ENCODE results near the gene EOLA2.

- TF ChIP-seq CREB5 (CRISPR knock-in tag; IDR thresholded peaks at IDR 0.05; ENCODE audit: low read depth): no peak
- no peak for TF ChIP-seq ZNF565 (CRISPR knock-in tag; conservative IDR thresholded peaks at IDR 0.05; ENCODE audit: low read depth)
- TF ChIP-seq ZC3H10 (CRISPR knock-in tag; IDR thresholded peaks at IDR 0.05): no peak
- no peak for TF ChIP-seq OSR1 (CRISPR knock-in tag; IDR thresholded peaks at IDR 0.05)
- no peak for TF ChIP-seq ISL1 (CRISPR knock-in tag; IDR thresholded peaks at IDR 0.05)
- no peak for TF ChIP-seq RARB (CRISPR knock-in tag; IDR thresholded peaks at IDR 0.05)
- no peak for TF ChIP-seq PATZ1 (CRISPR knock-in tag; IDR thresholded peaks at IDR 0.05; ENCODE audit: borderline replicate concordance)
- TF ChIP-seq ZNF8 (CRISPR knock-in tag; IDR thresholded peaks at IDR 0.05): no peak
- no peak for TF ChIP-seq SNAI2 (CRISPR knock-in tag; IDR thresholded peaks at IDR 0.05)
Observed at GRCh38 chrX:149898554-149898953, 39.7 kb downstream of the EOLA2 start.

All from SK-N-SH treated with all-trans-retinoic acid at 6 μM for 48 hours (cell line).